Measurements from ENCODE around the gene SCYGR3. TPM values are rescaled to one million over a fixed set of nuclear protein-coding genes. Genes with fewer than 3 reads are reported as not detected.

SCYGR3 gene
- total and polyA plus RNA-seq, 2 of the 8 experiments (the other 6 are each of a cell fraction or from before 2014, with no cell fraction given), result not detected

DNA sequence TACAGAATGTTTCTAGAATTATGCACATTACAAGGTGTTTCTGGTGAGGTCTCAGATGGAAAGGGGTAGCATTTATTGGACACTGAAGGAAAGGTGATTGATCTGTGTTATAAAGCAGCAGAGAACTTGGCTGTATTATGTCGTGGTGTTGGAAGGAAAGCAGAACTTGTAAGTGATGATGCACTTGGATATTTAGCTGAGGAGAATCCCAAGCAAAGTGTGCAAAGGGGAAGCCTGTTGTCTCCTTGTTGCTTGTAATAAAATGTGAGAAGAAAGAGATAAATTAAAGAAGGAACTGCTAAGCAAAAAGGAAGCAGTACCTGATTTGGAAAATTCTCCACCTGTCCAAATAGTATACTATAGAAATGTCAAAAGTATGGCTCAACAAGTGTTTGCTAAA is 39.8 kb upstream of the SCYGR3 start:
- no peak overlapping the region for H2BK120ac ChIP-seq (replicated peaks; ENCODE audit: low read depth, low read length)
- H3K79me1 ChIP-seq (ENCODE audit: low read depth, low read length), result no peaks in the 10 kb centered on the region
- no peaks in the 10 kb centered on the region for H3K23me2 ChIP-seq (ENCODE audit: low read depth, low read length)
- no peak overlapping the region for H3K23ac ChIP-seq (ENCODE audit: insufficient read length)
- no peak overlapping the region for H3K4me2 ChIP-seq (ENCODE audit: insufficient read depth in 1 of 2, low read depth in 2 of 2, low read length in 2 of 2)
- WGBS, 2 experiments (ENCODE audit: extremely low coverage in 1 of 2, insufficient coverage in 1 of 2, insufficient read length in 1 of 2, insufficient replicate concordance in 2 of 2, low coverage in 1 of 2, low lambda C conversion rate in 2 of 2, missing lambda C conversion rate in 1 of 2), result 100% methylated on average over 1 of the region's 1 CpG; no CpG with 5 or more reads in 1 of the 2 experiments
- no peaks in the 10 kb centered on the region for H3K36me3 ChIP-seq (ENCODE audit: control insufficient read depth in 2 of 4, insufficient read depth in 4 of 4, low read length in 3 of 4)
- no peaks in the 10 kb centered on the region for H3K4me1 ChIP-seq (replicated peaks in 1 of 4; ENCODE audit: control insufficient read depth in 3 of 4, insufficient read depth in 4 of 4, low read length in 3 of 4)
- POLR2A ChIA-PET (ENCODE audit: partially characterized antibody), result no interaction called here
- H3K9me3 ChIP-seq (ENCODE audit: insufficient read depth in 2 of 2, low read depth in 1 of 2, low read length in 1 of 2), result no peaks in the 10 kb centered on the region
- no peak overlapping the region for H4K5ac ChIP-seq (ENCODE audit: insufficient read length, low read depth, low read length)
- H4K8ac ChIP-seq (ENCODE audit: extremely low read depth, insufficient read depth, low read length), result no peak overlapping the region
- H3K9ac ChIP-seq (replicated peaks in 1 of 4; ENCODE audit: extremely low read depth in 1 of 4, low read depth in 3 of 4, low read length in 3 of 4), result no peak overlapping the region
- H3K27me3 ChIP-seq (replicated peaks in 1 of 4; ENCODE audit: control insufficient read depth in 3 of 4, extremely low read depth in 1 of 4, insufficient read depth in 3 of 4, low read length in 3 of 4), result no peaks in the 10 kb centered on the region
- no peak overlapping the region for H3K4me3 ChIP-seq (ENCODE audit: extremely low read depth in 1 of 4, insufficient read depth in 2 of 4, low read depth in 3 of 4, low read length in 4 of 4)
- no peak overlapping the region for H2BK12ac ChIP-seq (ENCODE audit: low read depth, low read length)
- DNase-seq (ENCODE audit: low read depth in 1 of 2, low spot score in 2 of 2) (no peak), FAIRE-seq (no peak)
- H3K27ac ChIP-seq (ENCODE audit: low read depth, low read length), result no peak overlapping the region
- CTCF ChIA-PET (ENCODE audit: partially characterized antibody), result interaction anchor here (0.6 to 2.0 kb wide), 2 partner anchors 112 to 262 kb away, joined by 3 to 9 read pairs; no protein-coding TSS in a partner anchor
- no peak overlapping the region for H2AK5ac ChIP-seq (ENCODE audit: low read depth, low read length)
- H4K20me1 ChIP-seq (replicated peaks in 1 of 2; ENCODE audit: control insufficient read depth in 1 of 2, insufficient read depth in 2 of 2, low read length in 2 of 2), result no peaks in the 10 kb centered on the region
- no peak overlapping the region for H2BK15ac ChIP-seq (ENCODE audit: low read length)
- H3K18ac ChIP-seq (ENCODE audit: extremely low read depth, low read length), result no peak overlapping the region
- H3K56ac ChIP-seq (replicated peaks; ENCODE audit: insufficient read length, low read depth, low read length), result no peak overlapping the region
- no peak overlapping the region for H3K14ac ChIP-seq (ENCODE audit: insufficient read length)
- H2AFZ ChIP-seq (ENCODE audit: low read length), result no peak overlapping the region
- no peaks in the 10 kb centered on the region for H3K79me2 ChIP-seq (ENCODE audit: control insufficient read depth in 1 of 2, insufficient read depth in 2 of 2, low read length in 2 of 2)
- H4K91ac ChIP-seq (replicated peaks; ENCODE audit: insufficient read length, low read length), result no peak overlapping the region
- H3K4ac ChIP-seq (replicated peaks; ENCODE audit: insufficient read length, low read depth, low read length), result no peak overlapping the region
- no peak overlapping the region for H2BK5ac ChIP-seq (ENCODE audit: low read depth, low read length)
- H2BK20ac ChIP-seq (ENCODE audit: low read length), result no peak overlapping the region
- TF ChIP-seq CREB1 (IDR thresholded peaks at IDR 0.05), result no peak
- no peak for TF ChIP-seq SIX5 (IDR thresholded peaks at IDR 0.05; ENCODE audit: low read depth, low read length)
- TF ChIP-seq, protein P1, sequence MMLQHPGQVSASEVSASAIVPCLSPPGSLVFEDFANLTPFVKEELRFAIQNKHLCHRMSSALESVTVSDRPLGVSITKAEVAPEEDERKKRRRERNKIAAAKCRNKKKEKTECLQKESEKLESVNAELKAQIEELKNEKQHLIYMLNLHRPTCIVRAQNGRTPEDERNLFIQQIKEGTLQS (IDR thresholded peaks at IDR 0.05; ENCODE audit: insufficient read depth, low read depth, low read length), result no peak
- TF ChIP-seq ASH2L (IDR thresholded peaks at IDR 0.05; ENCODE audit: low read length), result no peak
- TF ChIP-seq SP2 (IDR thresholded peaks at IDR 0.05; ENCODE audit: low read length), result no peak
- no peak for TF ChIP-seq RFX5 (IDR thresholded peaks at IDR 0.05; ENCODE audit: borderline replicate concordance, low read depth, low read length)
- no peak for TF ChIP-seq PHF8 (conservative IDR thresholded peaks at IDR 0.05; ENCODE audit: low read depth, low read length)
- no peak for TF ChIP-seq ZNF274 (IDR thresholded peaks at IDR 0.05; ENCODE audit: borderline replicate concordance, extremely low read depth, low read length)
- no peak for TF ChIP-seq EZH2 (IDR thresholded peaks at IDR 0.05; ENCODE audit: low read depth, low read length, severe bottlenecking)
- TF ChIP-seq HDAC6 (IDR thresholded peaks at IDR 0.05; ENCODE audit: low read depth, low read length), result no peak
- TF ChIP-seq RNF2 (IDR thresholded peaks at IDR 0.05; ENCODE audit: borderline replicate concordance, low read depth, low read length, missing control alignments, poor library complexity, severe bottlenecking), result no peak
- TF ChIP-seq MAX (IDR thresholded peaks at IDR 0.05), result no peak
- no peak for TF ChIP-seq MAFK (IDR thresholded peaks at IDR 0.05; ENCODE audit: low read depth, low read length)
- no peak for TF ChIP-seq BCL11A (IDR thresholded peaks at IDR 0.05; ENCODE audit: low read depth in 2 of 2, low read length in 2 of 2)
